NCI-H1436 (cell line): ENCODE data around the gene PTBP1.
A peak's percentile ranks its signal among the peaks of the same experiment; 100 is the strongest.

Experiments used
- DNase-seq: peaks from one replicate; lab custom pipeline; 2025; lab: John Stamatoyannopoulos, UW

PTBP1 gene

DNA sequence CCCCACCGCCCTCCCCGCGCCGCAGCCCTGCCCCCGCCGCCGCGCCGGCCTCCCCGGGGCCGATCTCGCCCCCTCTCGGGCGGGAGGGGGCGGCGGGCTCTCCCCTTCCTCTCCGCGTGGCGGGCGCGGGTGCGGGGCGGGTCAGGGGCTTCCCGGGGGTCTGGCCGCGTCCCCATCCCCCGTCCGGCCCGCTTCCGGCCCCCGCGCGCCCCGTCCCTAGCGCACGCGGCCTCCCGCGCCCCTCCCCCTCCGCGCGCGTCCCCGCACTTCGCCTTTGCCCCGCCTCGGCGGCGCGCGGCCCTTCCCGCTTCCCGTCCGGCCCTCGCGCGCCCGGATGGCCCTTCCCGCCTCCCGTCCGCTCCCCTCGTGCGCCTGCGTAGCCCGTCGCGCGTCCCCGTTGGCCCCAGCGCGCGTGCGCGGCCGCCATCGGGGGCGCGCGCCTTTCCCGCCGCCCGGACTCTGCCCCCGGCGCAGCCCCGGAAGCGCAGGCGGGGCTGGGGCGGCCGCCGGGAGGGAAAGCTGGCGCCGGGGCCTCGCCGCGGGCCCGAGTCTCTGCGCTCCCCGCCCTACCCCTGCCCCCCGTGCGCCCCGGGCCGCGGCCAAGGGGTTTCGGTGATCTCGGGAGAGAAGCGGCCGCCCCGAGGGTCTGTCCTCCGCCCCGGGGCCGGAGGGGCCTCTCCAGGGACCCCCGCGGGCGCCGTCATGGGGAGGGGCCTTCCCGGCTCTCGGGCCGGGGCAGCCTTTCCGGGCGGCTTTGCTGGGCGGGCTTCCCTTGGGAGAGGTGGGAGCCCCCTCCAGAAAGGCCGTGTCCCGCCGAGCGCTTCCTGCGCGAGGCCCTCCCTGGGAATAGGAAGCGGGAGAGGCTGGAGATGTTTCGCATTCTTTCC is 519 bp downstream of the PTBP1 start:
- peak; percentile 82 for DNase-seq

DNA sequence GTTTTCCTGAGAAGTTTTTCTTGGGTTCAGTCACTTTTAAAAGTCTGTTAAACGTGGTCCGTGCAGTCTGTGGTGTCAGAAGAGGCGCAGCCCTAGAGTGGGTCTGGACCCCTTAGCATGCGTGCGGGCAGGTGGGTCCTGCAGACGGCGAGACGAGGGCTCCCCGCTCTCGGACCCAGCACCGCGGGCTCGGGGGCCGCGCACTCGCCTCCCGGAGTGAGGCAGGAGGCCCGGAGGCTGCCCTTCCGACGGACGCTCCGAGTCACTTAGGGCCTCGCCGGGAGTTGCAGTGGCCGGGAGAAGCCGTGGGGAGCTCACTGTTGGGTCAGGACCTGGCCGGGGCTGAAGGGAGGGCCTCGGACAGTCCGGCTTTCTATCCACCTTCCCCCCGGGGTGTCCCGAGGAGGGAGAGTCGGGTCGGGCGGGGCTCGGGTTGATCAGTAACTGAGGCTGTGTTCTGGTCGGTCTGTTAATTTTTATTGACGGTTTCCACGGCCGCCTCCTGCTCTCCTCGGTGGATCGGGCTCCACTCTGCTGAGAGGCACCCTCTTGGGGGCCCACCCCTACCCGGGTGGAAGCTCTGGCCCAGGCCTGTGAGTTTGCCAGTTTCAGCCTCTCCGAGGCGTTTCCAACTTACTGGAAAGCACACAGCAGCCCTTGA is 1.3 kb downstream of the PTBP1 start:
- DNase-seq = no peak

DNA sequence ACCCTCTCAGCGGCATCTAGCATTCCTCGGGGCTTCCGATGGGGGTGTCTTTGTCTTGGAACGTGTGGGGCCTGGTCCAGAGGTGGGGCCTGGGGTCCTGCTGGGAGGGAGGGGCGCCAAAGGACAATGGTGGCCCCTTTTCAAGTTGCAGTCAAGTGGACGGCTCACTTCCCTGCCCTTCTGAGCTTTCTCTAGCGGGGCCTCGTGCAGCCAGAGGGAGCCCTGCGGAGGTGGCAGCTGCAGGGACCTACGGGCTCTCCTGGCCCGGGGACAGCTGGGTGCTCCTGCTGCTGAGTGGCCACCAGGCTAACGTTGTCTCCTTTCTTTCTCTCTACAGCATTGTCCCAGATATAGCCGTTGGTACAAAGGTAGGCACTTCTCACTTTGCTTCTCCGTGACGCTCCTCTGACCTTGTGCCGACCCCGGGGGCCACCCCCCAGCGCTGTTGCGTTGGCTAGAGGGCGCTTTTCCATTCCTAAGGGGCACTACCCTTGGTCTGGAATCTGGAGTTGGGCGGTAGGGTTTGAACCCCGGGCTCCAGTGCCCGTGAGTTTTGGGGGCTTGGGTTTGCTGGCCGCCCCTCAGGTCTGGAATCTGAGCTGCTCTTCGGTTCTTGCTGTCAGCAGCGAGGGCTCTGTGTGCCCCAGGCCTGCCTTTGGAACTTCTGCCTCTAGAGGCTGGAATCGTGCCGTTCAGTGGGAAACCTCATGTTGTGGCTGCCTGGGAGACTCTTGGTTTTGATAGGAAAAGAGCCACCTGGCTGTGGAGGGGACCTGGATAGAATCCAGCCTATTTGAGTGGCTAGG is 2.0 kb downstream of the PTBP1 start:
- DNase-seq = no peak

DNA sequence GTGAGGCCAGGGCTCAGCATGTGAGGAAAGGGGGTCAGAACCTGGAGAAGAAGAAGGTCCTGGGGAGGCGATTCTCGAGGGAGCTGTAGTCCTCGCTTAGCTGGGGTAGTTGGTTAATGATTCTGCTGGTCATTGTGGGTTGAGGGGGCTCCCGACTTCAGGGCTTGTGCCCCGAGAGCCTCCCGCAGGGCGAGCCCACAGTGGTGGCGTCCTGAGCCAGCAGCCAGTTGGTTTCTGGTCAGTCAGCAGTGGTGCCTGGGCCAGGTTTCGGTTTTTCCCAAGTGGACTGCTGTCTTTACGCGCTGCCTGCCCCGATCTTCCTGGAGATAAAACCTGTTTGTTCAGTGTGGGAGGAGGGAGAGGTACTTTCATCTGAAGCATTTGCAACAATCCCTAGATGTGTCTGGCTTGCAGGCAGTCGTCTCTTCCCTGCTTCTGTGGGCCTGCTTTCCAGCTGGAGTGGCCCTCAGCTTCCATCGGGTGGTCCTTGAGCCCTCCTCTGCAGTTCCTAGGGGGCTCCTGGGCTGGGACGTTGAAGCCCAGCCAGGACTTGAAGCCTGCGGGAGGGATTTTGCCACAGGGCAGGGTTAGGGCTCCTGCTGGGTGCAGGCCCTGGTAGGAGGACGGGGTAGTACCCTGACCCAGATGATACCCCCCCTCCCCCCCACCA is 3.2 kb downstream of the PTBP1 start:
- DNase-seq = no peak

DNA sequence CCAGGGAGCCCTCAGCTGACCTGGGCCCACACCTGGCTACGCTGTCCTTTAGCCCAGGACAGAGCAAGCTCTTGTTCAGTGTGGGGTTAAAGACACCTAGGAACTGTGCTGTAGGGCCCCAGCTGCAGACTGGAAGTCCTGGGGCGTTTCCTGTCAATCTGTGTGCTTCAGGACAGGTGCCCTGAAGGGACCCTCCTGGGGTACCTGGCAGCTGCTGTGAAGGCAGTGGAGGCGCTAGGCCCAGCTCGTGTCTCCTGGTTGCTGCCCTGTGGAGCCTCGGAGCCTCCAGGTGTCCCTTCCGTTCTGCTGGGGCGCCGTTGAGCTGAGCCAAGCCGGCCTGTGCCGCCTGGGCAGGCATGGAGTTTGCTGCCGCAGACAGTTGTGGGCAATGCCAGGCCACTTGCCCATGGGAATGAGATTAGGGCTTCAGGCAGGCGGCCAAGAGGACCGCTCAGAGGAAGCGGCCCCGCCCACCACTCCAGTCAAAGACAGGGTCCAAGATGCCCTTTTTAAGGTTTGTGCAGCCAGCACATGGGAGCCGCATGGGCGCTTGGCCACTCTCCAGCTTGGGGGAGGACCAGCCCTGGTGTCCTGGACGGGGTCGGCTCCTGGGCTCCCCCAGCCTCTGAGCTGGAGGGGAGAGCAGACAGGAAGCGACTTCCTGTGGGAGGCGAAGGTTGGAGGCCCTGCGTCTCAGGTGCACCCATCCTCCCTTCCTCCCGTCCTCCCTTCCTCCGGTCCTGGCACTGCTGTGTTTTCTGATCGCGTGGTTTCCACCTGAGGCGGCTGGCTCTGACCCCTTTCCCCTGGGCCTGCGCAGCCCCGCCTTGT is 4.0 kb downstream of the PTBP1 start:
- DNase-seq = no peak

DNA sequence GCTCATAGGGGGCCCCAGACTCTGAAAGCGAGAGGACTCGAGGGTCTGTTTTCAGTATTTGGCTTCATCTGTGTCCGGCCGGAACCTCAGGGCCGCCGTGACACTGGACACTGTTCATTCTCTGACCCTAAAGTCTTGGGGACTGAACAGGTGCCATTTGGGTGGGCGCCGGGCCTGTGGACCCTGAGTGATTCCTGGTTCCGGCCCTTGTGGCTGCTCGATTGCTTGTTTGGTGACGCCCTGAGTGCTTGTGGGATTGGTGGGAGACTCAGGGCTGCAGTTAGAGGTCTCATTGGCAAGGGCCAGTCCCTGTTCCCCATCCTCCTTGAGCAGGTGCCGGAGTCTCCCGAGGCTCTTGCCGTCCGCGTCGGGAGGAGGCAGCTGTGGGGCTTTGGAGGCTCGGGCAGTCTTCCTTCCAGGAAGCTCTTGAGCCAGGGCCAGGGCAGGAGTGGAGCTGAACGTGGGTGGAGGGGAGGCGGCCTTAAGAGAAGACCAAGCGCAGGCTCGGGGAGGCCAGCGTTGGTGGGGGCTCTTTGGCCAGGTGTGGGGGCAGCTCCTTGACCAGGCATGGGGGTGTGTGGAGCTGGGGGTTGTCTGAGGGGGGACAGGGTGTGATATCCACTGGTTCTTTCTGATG is 4.7 kb downstream of the PTBP1 start:
- no peak for DNase-seq

DNA sequence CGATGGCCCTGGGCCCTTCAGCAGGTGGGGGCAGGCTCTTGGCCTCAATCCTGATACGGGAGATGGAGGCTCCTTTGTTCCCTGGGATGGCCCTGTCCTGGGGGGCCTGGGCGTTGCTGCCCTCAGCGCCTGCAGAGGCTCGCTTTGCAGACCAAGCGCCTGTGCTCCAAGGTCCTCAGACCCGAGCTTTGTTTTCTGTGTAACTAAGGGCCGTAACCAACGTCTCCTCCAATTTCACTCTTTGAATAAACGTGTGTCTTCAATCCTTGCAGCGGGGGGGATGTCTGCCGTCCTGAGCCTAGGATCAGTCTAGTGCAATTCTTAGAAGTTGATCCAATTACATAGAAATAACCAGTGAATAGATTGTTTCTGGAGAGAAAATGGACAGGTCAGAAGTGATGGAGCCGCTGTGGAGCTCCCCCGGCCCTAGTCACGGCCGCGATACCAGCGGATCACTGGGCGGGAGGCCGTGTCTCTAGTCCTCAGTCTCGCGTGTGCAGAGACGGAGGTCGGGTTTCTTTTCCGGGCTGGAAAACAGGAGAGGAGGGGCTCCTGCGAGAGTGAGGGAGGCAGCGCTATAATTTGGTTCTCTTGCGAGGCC is 5.3 kb downstream of the PTBP1 start:
- no peak for DNase-seq

DNA sequence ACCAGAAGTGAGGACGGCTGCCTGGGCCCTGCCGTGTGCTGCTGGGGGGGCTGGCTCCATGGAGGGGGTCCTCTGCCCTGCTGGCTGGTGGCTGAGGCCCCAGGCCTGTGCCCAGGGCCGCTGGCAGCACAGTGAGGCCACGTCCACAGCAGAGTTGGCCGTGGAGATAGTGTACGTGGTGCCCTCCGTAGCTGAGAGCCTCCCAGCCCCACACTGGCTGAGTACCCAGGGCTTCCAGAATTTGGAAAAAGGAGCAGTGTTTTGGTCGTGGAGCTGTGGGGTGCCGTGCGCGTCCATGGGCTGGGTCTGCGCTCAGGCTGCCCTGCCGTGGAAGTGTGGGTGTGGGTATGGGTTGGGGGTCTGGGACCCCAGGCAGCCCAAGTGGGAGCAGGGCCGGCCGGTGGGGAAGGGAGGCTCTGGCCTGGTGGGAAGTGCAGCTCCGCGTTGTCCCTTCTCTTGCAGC is 5.9 kb downstream of the PTBP1 start:
- no peak for DNase-seq

DNA sequence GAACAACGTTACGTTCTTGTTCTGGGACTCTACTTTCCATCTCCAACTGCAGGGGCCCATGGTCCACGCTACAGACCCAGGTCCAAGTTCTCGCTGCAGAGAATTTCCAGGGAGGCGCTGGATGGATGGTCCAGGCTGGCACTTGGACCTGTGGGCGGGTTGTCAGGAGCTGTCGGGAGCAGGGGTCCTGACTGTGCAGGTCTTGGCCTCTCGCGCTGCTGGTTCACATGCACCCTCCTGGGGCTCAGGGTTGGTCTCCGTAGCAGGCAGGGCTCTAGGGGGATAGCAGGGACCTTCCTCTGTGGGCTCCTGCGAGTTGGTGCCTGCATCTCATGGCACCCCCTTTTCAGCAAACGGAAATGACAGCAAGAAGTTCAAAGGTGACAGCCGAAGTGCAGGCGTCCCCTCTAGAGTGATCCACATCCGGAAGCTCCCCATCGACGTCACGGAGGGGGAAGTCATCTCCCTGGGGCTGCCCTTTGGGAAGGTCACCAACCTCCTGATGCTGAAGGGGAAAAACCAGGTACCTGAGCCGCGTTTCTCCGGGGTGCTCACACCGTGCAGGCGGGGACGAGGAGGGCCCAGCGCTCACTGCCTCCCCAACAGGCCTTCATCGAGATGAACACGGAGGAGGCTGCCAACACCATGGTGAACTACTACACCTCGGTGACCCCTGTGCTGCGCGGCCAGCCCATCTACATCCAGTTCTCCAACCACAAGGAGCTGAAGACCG is 6.6 kb downstream of the PTBP1 start:
- no peak for DNase-seq

DNA sequence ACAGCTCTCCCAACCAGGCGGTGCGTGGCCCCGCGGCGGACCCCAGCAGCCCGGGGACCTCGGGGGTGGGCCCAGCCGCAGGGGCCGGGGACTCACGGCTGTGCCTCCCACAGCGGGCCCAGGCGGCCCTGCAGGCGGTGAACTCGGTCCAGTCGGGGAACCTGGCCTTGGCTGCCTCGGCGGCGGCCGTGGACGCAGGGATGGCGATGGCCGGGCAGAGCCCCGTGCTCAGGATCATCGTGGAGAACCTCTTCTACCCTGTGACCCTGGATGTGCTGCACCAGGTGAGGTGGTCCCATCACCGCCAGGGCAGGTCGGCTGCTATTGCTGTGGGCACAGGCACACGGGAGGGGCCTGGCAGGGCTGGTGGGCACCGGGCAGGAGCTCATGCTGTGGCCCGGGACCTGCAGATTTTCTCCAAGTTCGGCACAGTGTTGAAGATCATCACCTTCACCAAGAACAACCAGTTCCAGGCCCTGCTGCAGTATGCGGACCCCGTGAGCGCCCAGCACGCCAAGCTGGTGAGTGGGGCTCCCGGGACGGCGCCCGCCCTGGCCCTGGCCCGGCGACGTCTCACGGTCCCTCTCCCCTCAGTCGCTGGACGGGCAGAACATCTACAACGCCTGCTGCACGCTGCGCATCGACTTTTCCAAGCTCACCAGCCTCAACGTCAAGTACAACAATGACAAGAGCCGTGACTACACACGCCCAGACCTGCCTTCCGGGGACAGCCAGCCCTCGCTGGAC is 7.3 kb downstream of the PTBP1 start:
- DNase-seq = no peak

DNA sequence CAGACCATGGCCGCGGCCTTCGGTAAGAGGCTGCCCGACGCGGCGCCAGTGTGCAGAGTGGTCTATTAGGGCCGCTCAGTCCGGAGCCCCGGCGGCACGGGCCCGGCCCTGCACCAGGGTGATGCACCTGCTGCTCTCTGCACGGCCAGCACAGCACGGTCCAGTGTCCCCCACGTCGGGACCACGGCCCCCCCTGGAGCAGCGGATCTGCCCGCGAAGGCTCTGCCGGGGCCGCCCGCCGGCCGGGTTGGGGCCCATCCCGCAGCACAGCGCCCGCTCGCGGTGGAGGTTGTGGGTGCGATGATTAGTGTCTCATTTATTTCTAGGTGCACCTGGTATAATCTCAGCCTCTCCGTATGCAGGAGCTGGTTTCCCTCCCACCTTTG is 7.9 kb downstream of the PTBP1 start:
- DNase-seq = no peak

DNA sequence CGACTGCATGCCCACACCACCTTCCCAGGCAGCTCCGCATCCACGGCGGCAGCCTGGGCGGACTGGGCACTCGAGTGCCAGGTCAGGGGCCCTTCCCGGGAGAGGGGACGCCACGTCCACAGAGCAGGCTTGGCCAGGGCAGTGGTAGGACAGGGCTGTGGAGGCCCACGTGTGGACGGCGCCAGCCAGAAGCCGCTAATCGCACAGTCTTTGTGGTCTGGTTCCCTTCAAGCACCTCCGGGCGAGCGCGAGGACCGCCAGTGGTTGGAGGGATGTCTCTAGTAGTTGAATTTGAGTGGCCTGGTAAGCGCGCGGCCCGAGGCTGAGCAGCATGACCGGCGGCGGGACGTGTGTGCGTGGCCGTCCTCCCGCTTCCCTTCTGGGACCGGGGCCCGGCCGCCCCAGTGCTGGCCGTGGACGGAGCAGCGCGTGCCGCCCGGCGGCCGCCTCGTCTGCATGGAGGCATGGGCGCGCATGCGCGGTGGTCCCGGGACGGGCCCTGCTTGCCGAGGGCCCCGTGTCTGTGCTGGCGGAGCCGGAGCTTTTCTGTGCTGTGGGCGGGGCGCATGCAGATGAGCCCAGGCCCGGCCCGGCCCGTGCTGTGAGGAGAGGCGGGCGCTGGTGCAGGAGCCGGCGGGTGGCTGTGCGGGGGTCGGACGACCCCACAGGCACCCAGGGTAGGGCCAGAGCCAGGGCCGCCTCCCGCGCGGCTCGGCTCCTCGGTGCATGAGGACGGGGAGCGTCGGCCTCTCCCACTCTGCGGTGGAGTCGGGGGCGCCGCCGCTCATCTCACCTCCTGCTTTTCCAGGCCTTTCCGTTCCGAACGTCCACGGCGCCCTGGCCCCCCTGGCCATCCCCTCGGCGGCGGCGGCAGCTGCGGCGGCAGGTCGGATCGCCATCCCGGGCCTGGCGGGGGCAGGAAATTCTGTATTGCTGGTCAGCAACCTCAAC is 8.6 kb downstream of the PTBP1 start:
- DNase-seq = no peak

DNA sequence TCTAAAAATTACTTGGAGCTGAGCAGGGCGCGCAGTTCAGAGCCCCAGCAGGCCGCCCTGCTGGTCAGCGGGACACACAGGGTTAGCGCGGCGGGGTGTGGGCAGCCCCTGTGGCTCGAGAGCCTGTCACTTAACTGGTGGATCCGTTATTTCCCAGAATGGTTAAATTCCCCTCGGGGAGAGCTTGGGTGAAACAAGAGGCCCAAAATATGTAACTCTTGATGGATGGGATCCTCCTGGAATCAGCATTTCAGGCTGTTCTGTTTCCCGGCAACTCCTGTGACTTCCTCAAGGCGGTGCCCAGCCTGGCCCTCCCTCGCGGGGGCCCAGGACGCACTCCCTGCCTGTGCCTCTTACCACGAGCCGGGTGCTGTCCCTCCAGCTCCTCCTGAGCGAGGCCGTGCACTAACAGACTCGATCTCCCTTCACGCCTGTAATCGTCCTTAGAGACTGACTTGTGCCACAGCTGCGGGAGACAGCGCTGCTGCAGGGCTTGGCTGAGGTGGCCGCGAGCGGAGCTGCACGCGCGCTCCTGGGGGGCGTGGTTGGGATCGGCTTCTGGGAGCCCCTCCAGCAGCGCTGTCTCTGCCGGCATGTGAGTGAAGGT is 9.7 kb downstream of the PTBP1 start:
- no peak for DNase-seq

DNA sequence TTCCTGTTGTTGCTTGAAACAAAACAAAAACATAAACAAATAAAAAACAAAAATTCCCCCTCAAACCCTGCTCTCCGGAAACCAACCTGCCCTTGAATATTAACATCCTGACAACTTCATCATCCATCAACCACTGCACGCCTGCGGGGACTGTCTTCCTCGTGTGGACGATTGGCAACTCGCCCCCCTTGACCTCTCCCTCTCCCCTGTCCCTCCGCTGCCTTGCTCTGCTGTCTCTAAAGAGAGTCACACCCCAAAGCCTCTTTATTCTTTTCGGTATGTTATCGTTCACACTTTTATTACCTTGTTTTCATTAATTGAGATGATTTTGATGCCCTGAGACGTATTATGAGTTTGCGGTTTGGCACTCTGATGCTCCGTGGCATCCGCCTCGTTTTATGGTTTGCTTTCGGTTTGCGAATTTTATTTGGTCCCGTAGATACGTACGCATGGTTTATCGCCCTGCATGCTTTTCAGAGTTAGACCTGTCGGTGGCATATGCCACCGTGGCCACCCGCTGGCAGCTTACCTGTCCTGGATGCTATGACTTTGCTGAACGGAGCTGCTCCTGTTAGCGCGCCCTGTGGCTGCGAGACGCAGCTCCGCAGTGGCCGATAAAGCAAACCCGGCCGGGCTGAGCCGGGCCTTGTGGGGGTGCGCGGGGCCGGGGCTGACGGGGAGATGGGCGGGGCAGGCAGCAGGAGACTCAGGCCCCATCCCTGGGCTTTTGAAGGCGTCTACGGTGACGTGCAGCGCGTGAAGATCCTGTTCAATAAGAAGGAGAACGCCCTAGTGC is 10.6 kb downstream of the PTBP1 start:
- no peak for DNase-seq

DNA sequence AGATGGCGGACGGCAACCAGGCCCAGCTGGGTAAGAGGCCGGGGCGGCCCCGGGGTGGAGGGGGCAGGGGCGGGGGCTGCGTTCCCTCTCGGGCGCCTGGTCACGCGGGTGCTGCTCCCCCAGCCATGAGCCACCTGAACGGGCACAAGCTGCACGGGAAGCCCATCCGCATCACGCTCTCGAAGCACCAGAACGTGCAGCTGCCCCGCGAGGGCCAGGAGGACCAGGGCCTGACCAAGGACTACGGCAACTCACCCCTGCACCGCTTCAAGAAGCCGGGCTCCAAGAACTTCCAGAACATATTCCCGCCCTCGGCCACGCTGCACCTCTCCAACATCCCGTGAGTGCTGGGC is 11.1 kb downstream of the PTBP1 start:
- DNase-seq = no peak

DNA sequence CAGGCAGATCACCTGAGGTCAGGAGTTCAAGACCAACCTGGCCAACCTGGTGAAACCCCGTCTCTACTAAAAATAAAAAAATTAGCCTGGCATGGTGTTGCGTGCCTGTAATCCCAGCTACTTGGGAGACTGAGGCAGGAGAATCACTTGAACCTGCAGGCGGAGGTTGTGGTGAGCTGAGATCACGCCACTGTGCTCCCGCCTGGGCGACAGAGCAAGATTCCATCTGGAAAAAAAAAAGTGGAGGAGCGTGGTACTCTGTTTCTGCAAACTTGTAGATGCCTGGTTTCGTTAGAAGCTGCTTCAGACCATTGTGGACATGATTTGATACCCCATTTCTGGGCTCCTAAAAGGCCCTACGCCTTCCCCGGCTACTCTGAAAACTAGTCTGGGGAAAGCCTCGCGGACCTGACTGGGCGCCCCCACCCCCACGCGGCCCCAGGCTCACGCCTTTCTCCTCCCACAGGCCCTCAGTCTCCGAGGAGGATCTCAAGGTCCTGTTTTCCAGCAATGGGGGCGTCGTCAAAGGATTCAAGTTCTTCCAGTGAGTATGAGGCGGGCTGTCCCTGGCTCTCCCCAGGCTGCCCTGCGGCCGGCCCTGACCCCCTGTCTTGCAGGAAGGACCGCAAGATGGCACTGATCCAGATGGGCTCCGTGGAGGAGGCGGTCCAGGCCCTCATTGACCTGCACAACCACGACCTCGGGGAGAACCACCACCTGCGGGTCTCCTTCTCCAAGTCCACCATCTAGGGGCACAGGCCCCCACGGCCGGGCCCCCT is 13.0 kb downstream of the PTBP1 start:
- DNase-seq = no peak
